ENCODE data around the gene TRIM8. TPM values are rescaled to one million over a fixed set of nuclear protein-coding genes. Genes with fewer than 3 reads are reported as not detected.

The TRIM8 gene
- total and polyA plus RNA-seq, 4 donors, result 81.5 to 173 (median 120) TPM

DNA sequence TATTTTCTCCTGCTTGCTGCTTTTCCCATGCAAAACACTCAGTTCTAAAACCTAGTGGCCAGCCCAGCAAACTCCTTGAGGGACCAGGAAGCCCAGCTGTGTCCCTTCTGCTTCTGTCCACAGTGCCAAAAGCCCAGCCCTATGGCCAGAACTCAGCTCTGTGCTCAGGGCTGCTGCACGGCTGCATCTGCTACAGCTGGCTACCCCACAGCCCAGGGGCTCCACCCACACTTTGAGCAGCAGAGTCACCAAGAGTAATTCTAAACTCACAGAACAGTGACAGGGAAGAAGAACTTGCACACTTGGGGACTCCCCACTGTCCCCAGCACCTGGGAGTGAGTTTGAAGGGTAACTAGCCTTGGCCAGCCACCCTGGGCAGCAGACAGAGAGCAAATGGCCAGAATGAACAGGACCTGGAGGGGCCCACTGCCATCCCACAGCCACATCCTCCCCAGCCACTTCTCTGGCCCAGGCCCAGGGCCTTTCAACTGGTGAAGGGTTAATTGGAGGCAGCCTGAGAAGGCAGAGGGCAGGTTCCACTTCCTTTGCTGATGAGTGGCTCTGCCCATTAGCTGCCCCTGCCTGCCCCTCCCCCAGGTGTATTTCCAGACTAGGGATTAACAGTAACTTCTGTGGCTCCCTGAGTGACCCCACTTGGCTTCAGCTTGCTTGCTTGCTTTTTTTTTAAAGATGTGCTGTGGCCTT is 28.1 kb upstream of the TRIM8 start:
- Histone ChIP-seq H3K4me3 (no peak overlapping the region), H3K27ac (ENCODE audit: low read depth in 1 of 2, low read length in 1 of 2) (peak overlapping the region in 1 of 2 donors; percentile 13), H3K4me1 (ENCODE audit: control insufficient read depth in 5 of 5, insufficient read depth in 5 of 5, low read length in 5 of 5) (peaks cover 5 to 76% (median 51%) of the 10 kb centered on the region in 5 donors), H3K27me3 (ENCODE audit: control insufficient read depth in 3 of 3, insufficient read depth in 3 of 3, low read length in 2 of 3) (no peaks in the 10 kb centered on the region), H3K36me3 (ENCODE audit: control insufficient read depth in 4 of 4, insufficient read depth in 4 of 4, low read length in 4 of 4) (peaks cover 0 to 13% (median 8%) of the 10 kb centered on the region in 4 donors), H3K9ac (ENCODE audit: insufficient read depth in 1 of 2, low read length in 2 of 2) (no peak overlapping the region), H3K9me3 (ENCODE audit: control insufficient read depth in 4 of 4, insufficient read depth in 3 of 4, low read length in 3 of 4) (no peaks in the 10 kb centered on the region)
- ATAC-seq (ENCODE audit: insufficient read depth, low FRiP score), result no peak
- peak; percentile 86 to 94 (median 89) for DNase-seq
- WGBS, 2 donors, result 64 to 88% methylated on average over 1 of the region's 1 CpG
- TF ChIP-seq, protein P1, sequence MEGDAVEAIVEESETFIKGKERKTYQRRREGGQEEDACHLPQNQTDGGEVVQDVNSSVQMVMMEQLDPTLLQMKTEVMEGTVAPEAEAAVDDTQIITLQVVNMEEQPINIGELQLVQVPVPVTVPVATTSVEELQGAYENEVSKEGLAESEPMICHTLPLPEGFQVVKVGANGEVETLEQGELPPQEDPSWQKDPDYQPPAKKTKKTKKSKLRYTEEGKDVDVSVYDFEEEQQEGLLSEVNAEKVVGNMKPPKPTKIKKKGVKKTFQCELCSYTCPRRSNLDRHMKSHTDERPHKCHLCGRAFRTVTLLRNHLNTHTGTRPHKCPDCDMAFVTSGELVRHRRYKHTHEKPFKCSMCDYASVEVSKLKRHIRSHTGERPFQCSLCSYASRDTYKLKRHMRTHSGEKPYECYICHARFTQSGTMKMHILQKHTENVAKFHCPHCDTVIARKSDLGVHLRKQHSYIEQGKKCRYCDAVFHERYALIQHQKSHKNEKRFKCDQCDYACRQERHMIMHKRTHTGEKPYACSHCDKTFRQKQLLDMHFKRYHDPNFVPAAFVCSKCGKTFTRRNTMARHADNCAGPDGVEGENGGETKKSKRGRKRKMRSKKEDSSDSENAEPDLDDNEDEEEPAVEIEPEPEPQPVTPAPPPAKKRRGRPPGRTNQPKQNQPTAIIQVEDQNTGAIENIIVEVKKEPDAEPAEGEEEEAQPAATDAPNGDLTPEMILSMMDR (IDR thresholded peaks at IDR 0.05; ENCODE audit: control extremely low read depth, extremely low read depth), result no peak

GRCh38 chr10:102617041-102617440 is 27.2 kb upstream of the TRIM8 start:
- DNase-seq (no peak), ATAC-seq (ENCODE audit: insufficient read depth, low FRiP score) (no peak)
- Histone ChIP-seq H3K4me1 (ENCODE audit: control insufficient read depth in 5 of 5, insufficient read depth in 5 of 5, low read length in 5 of 5) (peaks cover 5 to 78% (median 52%) of the 10 kb centered on the region in 5 donors), H3K4me3 (no peak overlapping the region), H3K9ac (ENCODE audit: insufficient read depth in 1 of 2, low read length in 2 of 2) (no peak overlapping the region), H3K9me3 (ENCODE audit: control insufficient read depth in 4 of 4, insufficient read depth in 3 of 4, low read length in 3 of 4) (no peaks in the 10 kb centered on the region), H3K27ac (ENCODE audit: low read depth in 1 of 2, low read length in 1 of 2) (no peak overlapping the region), H3K27me3 (ENCODE audit: control insufficient read depth in 3 of 3, insufficient read depth in 3 of 3, low read length in 2 of 3) (no peaks in the 10 kb centered on the region), H3K36me3 (ENCODE audit: control insufficient read depth in 4 of 4, insufficient read depth in 4 of 4, low read length in 4 of 4) (peaks cover 0 to 13% (median 7%) of the 10 kb centered on the region in 4 donors)
- TF ChIP-seq, protein P1 (IDR thresholded peaks at IDR 0.05; ENCODE audit: control extremely low read depth, extremely low read depth), result no peak
- WGBS, 2 donors, result 96 to 98% methylated on average over 9 of the region's 9 CpGs

DNA sequence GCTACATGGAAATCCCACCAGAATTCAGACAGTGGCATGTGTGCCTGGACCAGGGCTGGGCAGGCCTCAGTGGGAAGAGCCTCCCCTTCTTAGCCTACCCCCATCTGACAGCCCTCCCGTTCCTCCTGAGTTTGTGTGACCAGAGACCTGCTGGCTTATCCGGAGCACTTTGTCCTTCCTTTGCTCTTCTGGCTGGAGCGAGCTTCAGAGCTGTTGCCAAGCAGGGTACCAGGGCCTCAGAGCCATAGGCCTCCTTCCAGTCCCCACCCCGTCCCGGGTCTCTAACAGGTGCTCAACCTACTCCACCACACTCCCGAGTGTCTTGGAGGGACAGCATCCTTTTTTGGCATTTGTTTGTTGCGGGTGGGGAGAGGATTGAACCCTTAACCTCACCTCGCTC is 26.5 kb upstream of the TRIM8 start:
- DNase-seq, result no peak
- peaks cover 5 to 72% (median 46%) of the 10 kb centered on the region in 5 donors for H3K4me1 ChIP-seq (ENCODE audit: control insufficient read depth in 5 of 5, insufficient read depth in 5 of 5, low read length in 5 of 5)
- no peak overlapping the region for H3K9ac ChIP-seq (ENCODE audit: insufficient read depth in 1 of 2, low read length in 2 of 2)

More for the DNA sequence above, 26.5 kb upstream of the TRIM8 start:
- Histone ChIP-seq H3K27ac (ENCODE audit: low read depth in 1 of 2, low read length in 1 of 2) (no peak overlapping the region), H3K9me3 (ENCODE audit: control insufficient read depth in 4 of 4, insufficient read depth in 3 of 4, low read length in 3 of 4) (no peaks in the 10 kb centered on the region), H3K4me3 (no peak overlapping the region), H3K27me3 (ENCODE audit: control insufficient read depth in 3 of 3, insufficient read depth in 3 of 3, low read length in 2 of 3) (no peaks in the 10 kb centered on the region), H3K36me3 (ENCODE audit: control insufficient read depth in 4 of 4, insufficient read depth in 4 of 4, low read length in 4 of 4) (peaks cover 0 to 13% (median 7%) of the 10 kb centered on the region in 4 donors)
- WGBS, 2 donors, result 89 to 90% methylated on average over 8 of the region's 8 CpGs
- TF ChIP-seq, protein P1 (IDR thresholded peaks at IDR 0.05; ENCODE audit: control extremely low read depth, extremely low read depth), result no peak
- no peak for ATAC-seq (ENCODE audit: insufficient read depth, low FRiP score)

Measured in lung (tissue), 12 donors.